ENCODE results near the gene ZDHHC24. TPM values are rescaled to one million over a fixed set of nuclear protein-coding genes. Genes with fewer than 3 reads are reported as not detected.
A peak's percentile ranks its signal among the peaks of the same experiment; 100 is the strongest.

Gene ZDHHC24
- total RNA-seq, 1 experiment from 2014 or later: 18.3 TPM

GRCh38 chr11:66497206-66497605, 48.6 kb downstream of the ZDHHC24 start:
- DNase-seq (ENCODE audit: low read depth): no peak

- DNase-seq (ENCODE audit: low read depth): no peak
These were observed 50.4 kb downstream of the ZDHHC24 start for GRCh38 chr11:66495401-66495854.

GRCh38 chr11:66494935-66495334, 50.9 kb downstream of the ZDHHC24 start:
- DNase-seq (ENCODE audit: low read depth): no peak

- no peak for DNase-seq (ENCODE audit: low read depth)
These were observed 51.4 kb downstream of the ZDHHC24 start for GRCh38 chr11:66494458-66494857.

GRCh38 chr11:66493130-66493529, 52.7 kb downstream of the ZDHHC24 start:
- no peak for DNase-seq (ENCODE audit: low read depth)

- no peak for DNase-seq (ENCODE audit: low read depth)
These were observed 53.5 kb downstream of the ZDHHC24 start for GRCh38 chr11:66492161-66492865.

GRCh38 chr11:66491315-66491935, 54.4 kb downstream of the ZDHHC24 start:
- no peak for DNase-seq (ENCODE audit: low read depth)

- DNase-seq (ENCODE audit: low read depth): no peak
These were observed 56.2 kb downstream of the ZDHHC24 start for GRCh38 chr11:66489636-66490035.

GRCh38 chr11:66488957-66489356, 56.9 kb downstream of the ZDHHC24 start:
- DNase-seq (ENCODE audit: low read depth): no peak

- no peak for DNase-seq (ENCODE audit: low read depth)
These were observed 61.0 kb downstream of the ZDHHC24 start for GRCh38 chr11:66484806-66485380.

GRCh38 chr11:66480117-66480938, 65.5 kb downstream of the ZDHHC24 start, which contains the start of gene DPP3:
Gene DPP3, plus strand, starts transcription at chr11:66480434. Its CDS starts 1,767 bp downstream, at chr11:66482201.
- peak; percentile 96 for DNase-seq (ENCODE audit: low read depth)

GRCh38 chr11:66479394-66480116, 66.3 kb downstream of the ZDHHC24 start:
- peak; percentile 17 for DNase-seq (ENCODE audit: low read depth)

- DNase-seq (ENCODE audit: low read depth): peak; percentile 17
These were observed 67.0 kb downstream of the ZDHHC24 start for GRCh38 chr11:66478729-66479393.

GRCh38 chr11:66477263-66478201, 68.3 kb downstream of the ZDHHC24 start:
- no peak for DNase-seq (ENCODE audit: low read depth)

- no peak for DNase-seq (ENCODE audit: low read depth)
These were observed 69.0 kb downstream of the ZDHHC24 start for GRCh38 chr11:66476841-66477251.

GRCh38 chr11:66476173-66476840, 69.5 kb downstream of the ZDHHC24 start:
- DNase-seq (ENCODE audit: low read depth): no peak

- no peak for DNase-seq (ENCODE audit: low read depth)
These were observed 70.3 kb downstream of the ZDHHC24 start for GRCh38 chr11:66475349-66476172.
